Ovary (tissue), 3 donors: Measurements from ENCODE around the gene SLC44A4.

Experiments used
- EP300 ChIP-seq: sonication (generic); formaldehyde crosslinking; IDR thresholded peaks from one replicate; pipeline ENCODE4 v1.6.1; 2017; ENCODE audit warnings: antibody characterized with exemption
- TF ChIP-seq, protein P1 (sequence below), 3 donors: fragments of 450-650 bp in 2 of 3; fragments of 200-600 bp in 1 of 3; IDR thresholded peaks; one replicate each; pipeline versions ENCODE4 v1.5.1 to v1.8.0; 2016 to 2022; ENCODE audit warnings: antibody characterized with exemption in 3 of 3, mild to moderate bottlenecking in 1 of 3
- donor health status: DM: no; HTN: no; CAD: no.

- TF ChIP-seq, protein P1, sequence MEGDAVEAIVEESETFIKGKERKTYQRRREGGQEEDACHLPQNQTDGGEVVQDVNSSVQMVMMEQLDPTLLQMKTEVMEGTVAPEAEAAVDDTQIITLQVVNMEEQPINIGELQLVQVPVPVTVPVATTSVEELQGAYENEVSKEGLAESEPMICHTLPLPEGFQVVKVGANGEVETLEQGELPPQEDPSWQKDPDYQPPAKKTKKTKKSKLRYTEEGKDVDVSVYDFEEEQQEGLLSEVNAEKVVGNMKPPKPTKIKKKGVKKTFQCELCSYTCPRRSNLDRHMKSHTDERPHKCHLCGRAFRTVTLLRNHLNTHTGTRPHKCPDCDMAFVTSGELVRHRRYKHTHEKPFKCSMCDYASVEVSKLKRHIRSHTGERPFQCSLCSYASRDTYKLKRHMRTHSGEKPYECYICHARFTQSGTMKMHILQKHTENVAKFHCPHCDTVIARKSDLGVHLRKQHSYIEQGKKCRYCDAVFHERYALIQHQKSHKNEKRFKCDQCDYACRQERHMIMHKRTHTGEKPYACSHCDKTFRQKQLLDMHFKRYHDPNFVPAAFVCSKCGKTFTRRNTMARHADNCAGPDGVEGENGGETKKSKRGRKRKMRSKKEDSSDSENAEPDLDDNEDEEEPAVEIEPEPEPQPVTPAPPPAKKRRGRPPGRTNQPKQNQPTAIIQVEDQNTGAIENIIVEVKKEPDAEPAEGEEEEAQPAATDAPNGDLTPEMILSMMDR (IDR thresholded peaks at IDR 0.05) = no peak
- no peak for TF ChIP-seq EP300
Observed at GRCh38 chr6:31837369-31838113, 41.3 kb downstream of the SLC44A4 start.
